Measurements from ENCODE around the gene PATJ.
"Not testable (repeated sequence)": the region's sequence is repeated elsewhere in the genome, so short reads cannot be mapped to it uniquely, and the experiment has no call there.

The PATJ gene

GRCh38 chr1:61869691-61870109, 127.4 kb downstream of the PATJ start:
- DNase-seq: peak in 1 of 10 donors; percentile 54
- intact Hi-C loops (cut with DNase I): no loop called here

- intact Hi-C loops (cut with DNase I): no loop called here
- no peak for DNase-seq
Observed at GRCh38 chr1:61872206-61872605, 129.9 kb downstream of the PATJ start.

GRCh38 chr1:61873581-61873980, 131.3 kb downstream of the PATJ start:
- intact Hi-C loops (cut with DNase I): no loop called here
- DNase-seq: no peak

GRCh38 chr1:61873994-61874393, 131.7 kb downstream of the PATJ start:
- intact Hi-C loops (cut with DNase I): no loop called here
- DNase-seq: no peak

GRCh38 chr1:61875198-61875597, 132.9 kb downstream of the PATJ start:
- intact Hi-C loops (cut with DNase I): no loop called here
- no peak for DNase-seq

GRCh38 chr1:61879887-61880474, 137.7 kb downstream of the PATJ start:
- DNase-seq; intact Hi-C loops (cut with DNase I): not testable (repeated sequence)

- intact Hi-C loops (cut with DNase I): no loop called here
- DNase-seq: no peak
Observed at GRCh38 chr1:61887076-61887867, 145.0 kb downstream of the PATJ start.

- intact Hi-C loops (cut with DNase I): no loop called here
- no peak for DNase-seq
Observed at GRCh38 chr1:61887931-61888564, 145.8 kb downstream of the PATJ start.

GRCh38 chr1:61888808-61889207, 146.5 kb downstream of the PATJ start:
- DNase-seq: no peak
- intact Hi-C loops (cut with DNase I): no loop called here

- DNase-seq; intact Hi-C loops (cut with DNase I): not testable (repeated sequence)
Observed at GRCh38 chr1:61890435-61890834, 148.2 kb downstream of the PATJ start.

- no peak for DNase-seq
- intact Hi-C loops (cut with DNase I): no loop called here
Observed at GRCh38 chr1:61892977-61893376, 150.7 kb downstream of the PATJ start.

- intact Hi-C loops (cut with DNase I); DNase-seq: not testable (repeated sequence)
Observed at GRCh38 chr1:61894296-61894695, 152.0 kb downstream of the PATJ start.

- intact Hi-C loops (cut with DNase I): no loop called here
- no peak for DNase-seq
Observed at GRCh38 chr1:61895175-61895574, 152.9 kb downstream of the PATJ start.

GRCh38 chr1:61898658-61899057, 156.4 kb downstream of the PATJ start:
- intact Hi-C loops (cut with DNase I): no loop called here
- no peak for DNase-seq

GRCh38 chr1:61904354-61904753, 162.1 kb downstream of the PATJ start:
- intact Hi-C loops (cut with DNase I): no loop called here
- DNase-seq: no peak

- no peak for DNase-seq
- intact Hi-C loops (cut with DNase I): no loop called here
Observed at GRCh38 chr1:61907102-61907501, 164.8 kb downstream of the PATJ start.

GRCh38 chr1:61910035-61910434, 167.8 kb downstream of the PATJ start:
- DNase-seq: no peak

GRCh38 chr1:61914823-61915482, 172.7 kb downstream of the PATJ start:
- no peak for DNase-seq
- intact Hi-C loops (cut with DNase I): no loop called here

More at GRCh38 chr1:61910035-61910434, 167.8 kb downstream of the PATJ start:
- intact Hi-C loops (cut with DNase I): no loop called here

GRCh38 chr1:61921435-61921834, 179.2 kb downstream of the PATJ start:
- DNase-seq: no peak
- intact Hi-C loops (cut with DNase I): no loop called here

GRCh38 chr1:61922950-61923480, 180.7 kb downstream of the PATJ start:
- no peak for DNase-seq
- intact Hi-C loops (cut with DNase I): no loop called here

Measured in posterior cingulate gyrus (tissue), 11 donors.